BLaER1 treated with 17β-estradiol and CSF1 and Interleukin-3, amounts not matched to agents 10 nM and 100 nM (cell line): ENCODE results near the gene LPCAT2.
A peak's percentile ranks its signal among the peaks of the same experiment; 100 is the strongest.

Experiments used
- H3K27ac ChIP-seq, 11 experiments: shearing (Covaris generic); formaldehyde crosslinking; 2 replicates each; pipeline ENCODE4 v1.8.1; 2022
- H3K27me3 ChIP-seq, 11 experiments: shearing (Covaris generic); formaldehyde crosslinking; 2 replicates each; pipeline ENCODE4 v1.8.1; 2022
- H3K36me3 ChIP-seq, 11 experiments: shearing (Covaris generic); formaldehyde crosslinking; 2 replicates each; pipeline ENCODE4 v1.8.1; 2022
- H3K4me1 ChIP-seq, 10 experiments: shearing (Covaris generic); formaldehyde crosslinking; 2 replicates each; pipeline ENCODE4 v1.8.1; 2022
- H3K4me2 ChIP-seq, 11 experiments: shearing (Covaris generic); formaldehyde crosslinking; 2 replicates each; pipeline ENCODE4 v1.8.1; 2022
- H3K4me3 ChIP-seq, 10 experiments: shearing (Covaris generic); formaldehyde crosslinking; 2 replicates each; pipeline ENCODE4 v1.8.1; 2022
- H3K9ac ChIP-seq, 11 experiments: shearing (Covaris generic); formaldehyde crosslinking; 2 replicates each; pipeline ENCODE4 v1.8.1; 2022
- H3K9me3 ChIP-seq, 11 experiments: shearing (Covaris generic); formaldehyde crosslinking; replicated peaks in 1 of 11; 2 replicates each; pipeline ENCODE4 v1.8.1; 2022
- H4K20me1 ChIP-seq, 11 experiments: shearing (Covaris generic); formaldehyde crosslinking; 2 replicates each; pipeline ENCODE4 v1.8.1; 2022
- Cebpa-rat ChIP-seq, 11 experiments: shearing (Covaris generic); IDR thresholded peaks; 2 replicates each; pipeline ENCODE4 v1.8.1; 2022

LPCAT2 gene

GRCh38 chr16:55527885-55528284, 19.0 kb downstream of the LPCAT2 start:
- Histone ChIP-seq H3K36me3 (peaks cover 0 to 13% (median 0%) of the 10 kb centered on the region in 11 experiments; a peak in 2 of 22 replicates), H3K4me3 (no peak overlapping the region), H3K4me1 (peaks cover 0 to 11% (median 0%) of the 10 kb centered on the region in 10 experiments; a peak in 3 of 20 replicates), H3K27ac (no peak overlapping the region), H4K20me1 (no peaks in the 10 kb centered on the region), H3K9me3 (no peaks in the 10 kb centered on the region), H3K27me3 (no peaks in the 10 kb centered on the region), H3K9ac (no peak overlapping the region), H3K4me2 (no peak overlapping the region)
- TF ChIP-seq Cebpa-rat (IDR thresholded peaks at IDR 0.05): no peak

GRCh38 chr16:55529018-55529417, 20.1 kb downstream of the LPCAT2 start:
- Histone ChIP-seq H3K4me1 (peaks cover 0 to 22% (median 0%) of the 10 kb centered on the region in 10 experiments; a peak in 4 of 20 replicates), H3K27ac (no peak overlapping the region), H4K20me1 (no peaks in the 10 kb centered on the region), H3K36me3 (peaks cover 0 to 13% (median 0%) of the 10 kb centered on the region in 11 experiments; a peak in 2 of 22 replicates), H3K4me3 (no peak overlapping the region), H3K9ac (no peak overlapping the region), H3K9me3 (no peaks in the 10 kb centered on the region), H3K27me3 (no peaks in the 10 kb centered on the region), H3K4me2 (no peak overlapping the region)
- TF ChIP-seq Cebpa-rat (IDR thresholded peaks at IDR 0.05): no peak

GRCh38 chr16:55530316-55530856, 21.5 kb downstream of the LPCAT2 start:
- H3K27me3 ChIP-seq: no peaks in the 10 kb centered on the region

GRCh38 chr16:55532227-55532626, 23.4 kb downstream of the LPCAT2 start:
- H3K36me3 ChIP-seq: peaks cover 0 to 13% (median 0%) of the 10 kb centered on the region in 11 experiments; a peak in 2 of 22 replicates
- peaks cover 6 to 51% (median 8%) of the 10 kb centered on the region in 10 experiments; a peak in 17 of 20 replicates for H3K4me1 ChIP-seq
- no peaks in the 10 kb centered on the region for H3K27me3 ChIP-seq
- H3K9me3 ChIP-seq: no peaks in the 10 kb centered on the region
- no peak overlapping the region for H3K9ac ChIP-seq
- TF ChIP-seq Cebpa-rat (IDR thresholded peaks at IDR 0.05): no peak
- no peak overlapping the region for H3K27ac ChIP-seq
- H4K20me1 ChIP-seq: no peaks in the 10 kb centered on the region
- H3K4me3 ChIP-seq: no peak overlapping the region
- H3K4me2 ChIP-seq: peak overlapping the region in 1 of 11 experiments; percentile 43; a peak in 1 of 22 replicates

More at GRCh38 chr16:55530316-55530856, 21.5 kb downstream of the LPCAT2 start:
- TF ChIP-seq Cebpa-rat (IDR thresholded peaks at IDR 0.05): no peak
- Histone ChIP-seq H3K36me3 (peaks cover 0 to 13% (median 0%) of the 10 kb centered on the region in 11 experiments; a peak in 2 of 22 replicates), H3K4me3 (no peak overlapping the region), H3K9ac (no peak overlapping the region), H3K4me1 (peaks cover 0 to 33% (median 0%) of the 10 kb centered on the region in 10 experiments; a peak in 7 of 20 replicates), H3K9me3 (no peaks in the 10 kb centered on the region), H4K20me1 (no peaks in the 10 kb centered on the region), H3K4me2 (no peak overlapping the region), H3K27ac (no peak overlapping the region)

GRCh38 chr16:55534756-55535155, 25.9 kb downstream of the LPCAT2 start:
- Histone ChIP-seq H3K9ac (peak overlapping the region in 4 of 11 experiments; percentile 63 to 76 (median 69); a peak in 8 of 22 replicates), H3K4me3 (no peak overlapping the region), H3K27ac (peak overlapping the region in 5 of 11 experiments; percentile 15 to 89 (median 79); a peak in 10 of 22 replicates), H3K9me3 (no peaks in the 10 kb centered on the region), H3K4me2 (peak overlapping the region in 3 of 11 experiments; percentile 53 to 78 (median 61); a peak in 6 of 22 replicates), H3K36me3 (peaks cover 0 to 11% (median 0%) of the 10 kb centered on the region in 11 experiments; a peak in 2 of 22 replicates), H3K4me1 (peaks cover 9 to 77% (median 25%) of the 10 kb centered on the region in 10 experiments; a peak in 19 of 20 replicates), H3K27me3 (no peaks in the 10 kb centered on the region), H4K20me1 (no peaks in the 10 kb centered on the region)
- TF ChIP-seq Cebpa-rat (IDR thresholded peaks at IDR 0.05): no peak

- Histone ChIP-seq H3K4me1 (peaks cover 9 to 88% (median 25%) of the 10 kb centered on the region in 10 experiments; a peak in 19 of 20 replicates), H3K4me3 (no peak overlapping the region), H3K27me3 (no peaks in the 10 kb centered on the region), H3K36me3 (no peaks in the 10 kb centered on the region), H3K9ac (peak overlapping the region in 4 of 11 experiments; percentile 47 to 61 (median 53); a peak in 7 of 22 replicates), H3K9me3 (no peaks in the 10 kb centered on the region), H4K20me1 (no peaks in the 10 kb centered on the region), H3K27ac (peak overlapping the region in 7 of 11 experiments; percentile 15 to 89 (median 66); a peak in 11 of 22 replicates), H3K4me2 (peak overlapping the region in 7 of 11 experiments; percentile 25 to 64 (median 60); a peak in 12 of 22 replicates)
- no peak for TF ChIP-seq Cebpa-rat (IDR thresholded peaks at IDR 0.05)
Observed at GRCh38 chr16:55539049-55539448, 30.2 kb downstream of the LPCAT2 start.

GRCh38 chr16:55539488-55539887, 30.6 kb downstream of the LPCAT2 start:
- Histone ChIP-seq H3K27me3 (no peaks in the 10 kb centered on the region), H3K9me3 (no peaks in the 10 kb centered on the region), H3K4me2 (peak overlapping the region in 6 of 11 experiments; percentile 49 to 64 (median 60); a peak in 12 of 22 replicates), H3K4me3 (no peak overlapping the region), H3K9ac (peak overlapping the region in 4 of 11 experiments; percentile 35 to 54 (median 50); a peak in 5 of 22 replicates), H4K20me1 (no peaks in the 10 kb centered on the region), H3K4me1 (peaks cover 9 to 85% (median 25%) of the 10 kb centered on the region in 10 experiments; a peak in 19 of 20 replicates), H3K36me3 (no peaks in the 10 kb centered on the region), H3K27ac (peak overlapping the region in 6 of 11 experiments; percentile 13 to 89 (median 69); a peak in 11 of 22 replicates)
- no peak for TF ChIP-seq Cebpa-rat (IDR thresholded peaks at IDR 0.05)

GRCh38 chr16:55540221-55540620, 31.3 kb downstream of the LPCAT2 start:
- no peaks in the 10 kb centered on the region for H3K9me3 ChIP-seq
- no peaks in the 10 kb centered on the region for H3K36me3 ChIP-seq
- H3K4me3 ChIP-seq: no peak overlapping the region
- no peak overlapping the region for H3K9ac ChIP-seq
- TF ChIP-seq Cebpa-rat (IDR thresholded peaks at IDR 0.05): no peak
- H3K4me2 ChIP-seq: peak overlapping the region in 4 of 11 experiments; percentile 60 to 64 (median 62); a peak in 4 of 22 replicates
- H3K4me1 ChIP-seq: peaks cover 9 to 80% (median 25%) of the 10 kb centered on the region in 10 experiments; a peak in 19 of 20 replicates
- no peaks in the 10 kb centered on the region for H4K20me1 ChIP-seq
- H3K27ac ChIP-seq: peak overlapping the region in 3 of 11 experiments; percentile 76 to 89 (median 85); a peak in 7 of 22 replicates
- no peaks in the 10 kb centered on the region for H3K27me3 ChIP-seq

- Histone ChIP-seq H3K4me3 (no peak overlapping the region), H3K9ac (no peak overlapping the region), H3K4me2 (peak overlapping the region in 4 of 11 experiments; percentile 1 to 61 (median 44); a peak in 6 of 22 replicates), H3K4me1 (peaks cover 0 to 56% (median 16%) of the 10 kb centered on the region in 10 experiments; a peak in 12 of 20 replicates), H3K27ac (peak overlapping the region in 3 of 11 experiments; percentile 7 to 36 (median 21); a peak in 4 of 22 replicates), H3K9me3 (no peaks in the 10 kb centered on the region), H3K36me3 (peaks cover 0 to 8% (median 0%) of the 10 kb centered on the region in 11 experiments; a peak in 1 of 22 replicates), H3K27me3 (no peaks in the 10 kb centered on the region), H4K20me1 (no peaks in the 10 kb centered on the region)
- no peak for TF ChIP-seq Cebpa-rat (IDR thresholded peaks at IDR 0.05)
Observed at GRCh38 chr16:55542459-55543082, 33.7 kb downstream of the LPCAT2 start.
